Suprapubic skin (tissue), 4 donors: Measurements from ENCODE around the gene FKBP1A. TPM values are rescaled to one million over a fixed set of nuclear protein-coding genes. Genes with fewer than 3 reads are reported as not detected.
A peak's percentile ranks its signal among the peaks of the same experiment; 100 is the strongest.
"Not testable (repeated sequence)": the region's sequence is repeated elsewhere in the genome, so short reads cannot be mapped to it uniquely, and the experiment has no call there.

Source experiments
- DNase-seq, 2 donors: peaks; one replicate each; pipeline ENCODE4 v3.0.0-alpha.2; 2019; ENCODE audit warnings: low spot score in 2 of 2
- H3K27ac ChIP-seq: fragments of 200-600 bp; sonication (generic); one replicate; pipeline ENCODE4 v1.5.1; 2019
- H3K27me3 ChIP-seq: fragments of 200-600 bp; sonication (generic); one replicate; pipeline ENCODE4 v1.5.1; 2019
- H3K36me3 ChIP-seq: fragments of 200-600 bp; sonication (generic); one replicate; pipeline ENCODE4 v1.5.1; 2019
- H3K4me1 ChIP-seq: fragments of 200-600 bp; sonication (generic); one replicate; pipeline ENCODE4 v1.5.1; 2019
- H3K4me3 ChIP-seq: fragments of 200-600 bp; sonication (generic); one replicate; pipeline ENCODE4 v1.5.1; 2019; ENCODE audit warnings: mild to moderate bottlenecking
- H3K9me3 ChIP-seq: fragments of 200-600 bp; sonication (generic); one replicate; pipeline ENCODE4 v1.5.1; 2019
- EP300 ChIP-seq: sonication (generic); formaldehyde crosslinking; IDR thresholded peaks from one replicate; pipeline ENCODE4 v1.6.1; 2017; ENCODE audit warnings: antibody characterized with exemption
- POLR2A ChIP-seq, 2 donors: fragments of 450-650 bp; IDR thresholded peaks; one replicate each; pipeline ENCODE4 v1.6.1; 2017; ENCODE audit warnings: antibody characterized with exemption in 2 of 2, mild to moderate bottlenecking in 2 of 2, moderate library complexity in 2 of 2
- POLR2AphosphoS5 ChIP-seq, 3 donors: sonication (generic); formaldehyde crosslinking; IDR thresholded peaks; one replicate each; pipeline ENCODE4 v1.6.1; 2017; ENCODE audit warnings: antibody characterized with exemption in 3 of 3
- WGBS: methylation state at CpG from one replicate; pipeline ENCODE4 v1.1.5; 2018; 5-methylcytosine and 5-hydroxymethylcytosine counted together
- total RNA-seq, 4 donors: library from RNA; depleted of rRNA; stranded (reverse); fragments of >200 nt; gene quantifications; one replicate each; pipeline ENCODE4 v1.1.0, GENCODE V29; 2016
- TF ChIP-seq, protein P1 (sequence below), 2 donors: fragments of 200-600 bp in 1 of 2; fragments of 450-650 bp in 1 of 2; sonication (generic) in 1 of 2; IDR thresholded peaks; one replicate each; pipeline ENCODE4 v1.5.1; 2016 to 2019; ENCODE audit warnings: antibody characterized with exemption in 2 of 2, mild to moderate bottlenecking in 1 of 2, moderate library complexity in 1 of 2

Gene FKBP1A
- total RNA-seq, 4 donors from 2014 or later = 100.0 to 151 (median 115) TPM

- no peaks in the 10 kb centered on the region for H3K4me1 ChIP-seq
- H3K36me3 ChIP-seq = no peaks in the 10 kb centered on the region
- H3K27me3 ChIP-seq = no peaks in the 10 kb centered on the region
- no peak overlapping the region for H3K27ac ChIP-seq
- TF ChIP-seq, protein P1, sequence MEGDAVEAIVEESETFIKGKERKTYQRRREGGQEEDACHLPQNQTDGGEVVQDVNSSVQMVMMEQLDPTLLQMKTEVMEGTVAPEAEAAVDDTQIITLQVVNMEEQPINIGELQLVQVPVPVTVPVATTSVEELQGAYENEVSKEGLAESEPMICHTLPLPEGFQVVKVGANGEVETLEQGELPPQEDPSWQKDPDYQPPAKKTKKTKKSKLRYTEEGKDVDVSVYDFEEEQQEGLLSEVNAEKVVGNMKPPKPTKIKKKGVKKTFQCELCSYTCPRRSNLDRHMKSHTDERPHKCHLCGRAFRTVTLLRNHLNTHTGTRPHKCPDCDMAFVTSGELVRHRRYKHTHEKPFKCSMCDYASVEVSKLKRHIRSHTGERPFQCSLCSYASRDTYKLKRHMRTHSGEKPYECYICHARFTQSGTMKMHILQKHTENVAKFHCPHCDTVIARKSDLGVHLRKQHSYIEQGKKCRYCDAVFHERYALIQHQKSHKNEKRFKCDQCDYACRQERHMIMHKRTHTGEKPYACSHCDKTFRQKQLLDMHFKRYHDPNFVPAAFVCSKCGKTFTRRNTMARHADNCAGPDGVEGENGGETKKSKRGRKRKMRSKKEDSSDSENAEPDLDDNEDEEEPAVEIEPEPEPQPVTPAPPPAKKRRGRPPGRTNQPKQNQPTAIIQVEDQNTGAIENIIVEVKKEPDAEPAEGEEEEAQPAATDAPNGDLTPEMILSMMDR (IDR thresholded peaks at IDR 0.05) = no peak
- TF ChIP-seq EP300 (no peak), POLR2AphosphoS5 (IDR thresholded peaks at IDR 0.05) (no peak), POLR2A (IDR thresholded peaks at IDR 0.05) (no peak)
- DNase-seq = peak in 1 of 2 donors; percentile 44
- H3K4me3 ChIP-seq = no peak overlapping the region
- H3K9me3 ChIP-seq = peaks cover 3% of the 10 kb centered on the region
- WGBS = 91% methylated on average over 4 of the region's 4 CpGs
Measured at GRCh38 chr20:1345030-1345755, 47.7 kb downstream of the FKBP1A start.

DNA sequence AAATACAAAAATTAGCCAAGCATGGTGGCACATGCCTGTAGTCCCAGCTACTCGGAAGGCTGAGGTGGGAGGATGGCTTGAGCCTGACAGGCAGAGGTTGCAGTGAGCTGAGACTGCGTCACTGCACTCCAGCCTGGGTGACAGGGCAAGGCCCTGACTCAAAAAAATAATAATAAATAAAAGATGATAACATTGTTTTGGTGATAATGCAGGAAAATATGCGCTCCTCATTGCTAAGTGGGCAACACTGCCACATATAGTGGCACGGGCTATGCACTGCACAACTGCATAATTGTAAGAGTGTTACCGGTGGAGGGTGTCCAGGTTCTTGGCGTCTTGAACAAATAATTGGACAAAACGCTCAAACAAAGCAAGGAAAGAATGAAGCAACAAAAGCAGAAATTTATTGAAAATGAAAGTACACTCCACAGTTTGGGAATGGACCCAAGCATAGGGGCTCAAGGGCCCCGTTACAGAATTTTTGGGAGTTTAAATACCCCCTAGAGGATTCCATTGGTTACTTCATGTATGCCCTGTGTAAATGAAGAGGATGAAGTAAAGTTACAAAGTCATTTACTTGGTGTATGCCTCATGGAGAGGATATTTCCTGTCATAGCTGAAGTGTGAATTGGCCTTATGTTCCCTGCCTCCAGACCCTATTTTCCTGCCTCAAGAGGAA is 49.3 kb downstream of the FKBP1A start:
- H3K27me3 ChIP-seq, DNase-seq, H3K36me3 ChIP-seq, H3K4me3 ChIP-seq, H3K9me3 ChIP-seq, H3K27ac ChIP-seq, H3K4me1 ChIP-seq: not testable (repeated sequence)
- 90% methylated on average over 8 of the region's 8 CpGs for WGBS

- Histone ChIP-seq H3K36me3 (no peaks in the 10 kb centered on the region), H3K9me3 (peaks cover 3% of the 10 kb centered on the region), H3K4me3 (no peak overlapping the region), H3K27ac (no peak overlapping the region), H3K27me3 (no peaks in the 10 kb centered on the region), H3K4me1 (peaks cover 5% of the 10 kb centered on the region)
- peak in 1 of 2 donors; percentile 67 for DNase-seq
- no peak for TF ChIP-seq EP300
- no peak for TF ChIP-seq POLR2AphosphoS5 (IDR thresholded peaks at IDR 0.05)
- TF ChIP-seq, protein P1 (IDR thresholded peaks at IDR 0.05) = no peak
- TF ChIP-seq POLR2A (IDR thresholded peaks at IDR 0.05) = no peak
- WGBS = 77% methylated on average over 5 of the region's 5 CpGs
Measured at GRCh38 chr20:1341561-1342265, 51.1 kb downstream of the FKBP1A start.

DNA sequence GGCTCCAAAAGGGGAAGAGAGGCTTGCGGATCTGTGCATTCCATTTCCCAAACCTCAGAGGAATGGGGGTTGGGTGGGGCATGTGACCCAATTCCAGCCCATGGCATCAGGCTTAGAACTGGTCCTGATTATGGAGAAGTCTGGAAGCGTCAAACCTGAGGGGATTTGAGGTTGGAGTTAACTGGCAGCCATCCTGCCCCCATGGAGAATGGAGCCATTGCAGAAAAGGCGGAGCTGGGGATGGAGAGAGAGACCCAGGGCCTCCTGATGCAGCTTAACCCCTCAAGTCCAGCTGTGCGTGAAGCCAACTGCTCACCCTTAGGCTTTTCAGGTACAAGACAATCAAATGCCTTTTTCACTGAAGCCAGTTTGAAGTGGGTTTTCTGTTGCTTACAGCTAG is 54.1 kb downstream of the FKBP1A start:
- peak; percentile 31 to 46 for DNase-seq
- Histone ChIP-seq H3K27ac (no peak overlapping the region), H3K4me3 (no peak overlapping the region), H3K27me3 (no peaks in the 10 kb centered on the region), H3K9me3 (no peaks in the 10 kb centered on the region), H3K36me3 (no peaks in the 10 kb centered on the region), H3K4me1 (peaks cover 21% of the 10 kb centered on the region)
- WGBS = 87% methylated on average over 4 of the region's 4 CpGs
- no peak for TF ChIP-seq POLR2AphosphoS5 (IDR thresholded peaks at IDR 0.05)
- TF ChIP-seq POLR2A (IDR thresholded peaks at IDR 0.05) = no peak
- TF ChIP-seq, protein P1 (IDR thresholded peaks at IDR 0.05) = no peak
- TF ChIP-seq EP300 = no peak

- 96% methylated on average over 4 of the region's 5 CpGs for WGBS
- H3K9me3 ChIP-seq = no peaks in the 10 kb centered on the region
- no peaks in the 10 kb centered on the region for H3K27me3 ChIP-seq
- TF ChIP-seq POLR2A (IDR thresholded peaks at IDR 0.05) (no peak), POLR2AphosphoS5 (IDR thresholded peaks at IDR 0.05) (no peak), EP300 (no peak)
- TF ChIP-seq, protein P1 (IDR thresholded peaks at IDR 0.05) = no peak
- no peaks in the 10 kb centered on the region for H3K36me3 ChIP-seq
- no peak overlapping the region for H3K27ac ChIP-seq
- H3K4me1 ChIP-seq = peaks cover 21% of the 10 kb centered on the region
- no peak overlapping the region for H3K4me3 ChIP-seq
- peak; percentile 58 to 62 for DNase-seq
Measured at GRCh38 chr20:1338096-1338495, 54.8 kb downstream of the FKBP1A start.
